GM18505 (cell line): ENCODE results near the gene PRKCA.
"Not testable (repeated sequence)": the region's sequence is repeated elsewhere in the genome, so short reads cannot be mapped to it uniquely, and the experiment has no call there.

Source experiments
- ATAC-seq: cut with Tn5 transposase; IDR thresholded peaks from one replicate; pipeline ENCODE4 v1.9.1; 2021; ENCODE audit not compliant: unreplicated experiment
- POLR2A ChIP-seq: IDR thresholded peaks from 4 replicates; pipeline ENCODE4 v1.6.1; 2011; ENCODE audit warnings: borderline replicate concordance; ENCODE audit not compliant: insufficient read depth, insufficient read length; ENCODE audit errors: extremely low read depth

PRKCA gene

DNA sequence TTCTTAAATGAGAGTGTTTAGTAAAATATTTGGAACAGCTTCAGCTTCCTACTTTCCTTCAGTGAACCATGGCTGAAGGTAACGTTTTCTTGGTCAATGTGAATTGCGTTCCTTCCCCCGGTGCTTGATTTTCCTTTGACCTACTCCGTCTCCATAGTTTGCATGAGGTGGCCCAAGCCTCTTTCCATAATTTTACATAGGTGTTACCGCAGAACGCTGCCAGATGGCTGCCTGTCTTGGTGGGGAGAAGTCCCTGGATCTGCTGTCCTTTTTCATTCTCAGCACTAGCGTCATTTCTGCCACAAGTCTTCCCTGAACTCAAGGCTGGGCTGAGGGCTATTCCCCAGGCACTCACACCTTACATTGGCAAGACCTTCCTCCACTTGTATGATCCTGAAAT is 178.4 kb downstream of the PRKCA start:
- TF ChIP-seq POLR2A, result no peak
- ATAC-seq, result no peak

DNA sequence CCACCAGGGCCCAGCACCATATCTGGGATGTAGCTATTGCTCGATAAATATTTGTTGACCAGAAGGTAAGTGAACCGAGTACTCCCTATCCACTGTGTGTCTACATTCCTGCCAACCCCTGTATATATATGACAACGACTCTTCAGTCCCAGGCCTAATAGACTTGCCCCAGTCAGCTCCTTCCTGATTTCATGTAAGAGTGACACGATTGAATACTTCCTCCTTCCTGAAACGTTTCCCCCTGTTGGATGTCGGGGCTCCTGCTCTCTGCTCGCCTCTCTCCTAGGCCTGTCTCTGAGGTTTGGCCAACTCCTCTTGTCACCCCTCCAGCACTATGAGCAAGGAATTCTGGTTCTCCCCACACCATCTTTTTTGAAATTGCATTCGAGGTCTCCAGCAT is 178.9 kb downstream of the PRKCA start:
- no peak for ATAC-seq
- no peak for TF ChIP-seq POLR2A

GRCh38 chr17:66483906-66484305 is 181.5 kb downstream of the PRKCA start:
- TF ChIP-seq POLR2A, result no peak
- ATAC-seq, result no peak

DNA sequence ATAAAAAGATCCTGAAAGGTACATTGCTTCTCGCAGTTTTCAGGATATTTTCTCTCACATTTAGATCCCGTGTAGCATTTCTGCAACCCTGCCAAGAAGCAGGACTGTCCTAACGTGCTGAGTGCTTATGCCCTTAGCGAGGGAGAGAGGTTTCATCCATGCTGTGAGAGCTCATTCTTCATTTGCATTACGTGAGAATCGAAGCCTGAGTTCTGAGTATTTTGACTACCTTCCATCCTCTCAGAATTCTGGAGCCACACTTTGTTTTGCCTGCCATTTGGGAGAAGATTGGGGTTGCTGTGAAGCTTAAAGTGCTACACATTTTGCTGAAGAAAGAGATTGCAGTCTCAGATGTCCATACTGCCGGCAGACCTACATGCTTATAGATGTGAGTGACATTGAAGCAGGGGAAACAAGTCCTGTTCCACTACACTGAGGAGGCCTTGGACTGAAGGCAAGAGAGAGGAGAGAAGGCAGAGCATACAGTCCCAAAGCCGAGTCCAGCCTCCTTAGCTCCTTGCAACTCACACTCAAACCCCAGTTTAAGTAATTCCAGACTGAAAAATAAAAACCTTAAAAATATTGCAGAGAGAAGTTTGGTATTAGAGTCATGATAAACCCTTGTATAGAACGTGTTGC is 183.0 kb downstream of the PRKCA start:
- no peak for ATAC-seq
- TF ChIP-seq POLR2A, result no peak

GRCh38 chr17:66487121-66487520 is 184.7 kb downstream of the PRKCA start:
- ATAC-seq, result no peak
- no peak for TF ChIP-seq POLR2A

DNA sequence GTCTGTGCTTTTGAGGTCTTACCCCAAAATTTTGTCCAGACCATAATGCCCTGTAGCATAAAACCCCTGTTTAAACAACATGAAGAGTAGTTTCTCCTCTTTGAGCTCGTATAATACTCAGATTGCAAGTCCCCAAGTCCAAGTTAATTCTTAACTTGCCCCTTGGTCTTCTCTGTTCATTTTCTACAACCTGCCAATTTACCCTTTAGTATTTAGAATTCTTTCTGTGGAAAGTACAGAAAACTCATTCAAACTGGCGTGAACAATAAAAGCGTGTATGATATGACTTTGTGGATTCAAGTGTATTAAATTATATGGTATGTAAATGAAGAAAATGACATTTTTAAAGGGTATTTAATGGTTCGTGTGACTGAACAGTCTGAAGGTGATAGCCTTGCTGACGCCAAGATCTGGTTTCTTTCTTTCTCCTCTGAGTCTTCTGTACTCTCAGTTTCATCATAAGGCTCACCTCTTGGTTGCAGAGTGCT is 185.6 kb downstream of the PRKCA start:
- TF ChIP-seq POLR2A, result no peak

GRCh38 chr17:66488864-66489263 is 186.5 kb downstream of the PRKCA start:
- ATAC-seq, result no peak
- no peak for TF ChIP-seq POLR2A

More for the DNA sequence above, 185.6 kb downstream of the PRKCA start:
- ATAC-seq, result no peak

- not testable (repeated sequence) for ATAC-seq
Measured at GRCh38 chr17:66489576-66489975, 187.2 kb downstream of the PRKCA start.

GRCh38 chr17:66491213-66491612 is 188.8 kb downstream of the PRKCA start:
- no peak for TF ChIP-seq POLR2A
- no peak for ATAC-seq

GRCh38 chr17:66491665-66492064 is 189.3 kb downstream of the PRKCA start:
- ATAC-seq, result no peak
- no peak for TF ChIP-seq POLR2A

DNA sequence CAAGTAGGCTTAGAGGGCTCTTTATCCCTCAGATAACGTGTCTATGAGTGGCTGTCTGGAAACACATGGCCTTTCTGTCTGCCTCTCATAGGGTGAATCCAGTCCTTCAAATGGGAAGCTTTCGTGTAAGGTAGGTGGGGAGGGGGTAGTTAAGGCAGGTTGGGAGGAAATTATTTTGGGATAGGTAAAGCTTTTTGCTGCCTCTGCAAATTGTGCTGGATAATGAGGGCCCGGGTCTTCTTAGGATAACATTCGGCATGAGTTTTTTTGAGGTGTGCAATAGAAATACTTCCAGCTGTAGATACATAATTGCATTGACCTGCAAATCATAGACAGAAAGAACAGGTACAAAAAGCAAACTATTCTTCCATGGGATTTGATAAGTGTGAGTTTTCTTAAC is 189.7 kb downstream of the PRKCA start:
- TF ChIP-seq POLR2A, result no peak
- ATAC-seq, result no peak

- ATAC-seq, result no peak
- no peak for TF ChIP-seq POLR2A
Measured at GRCh38 chr17:66492561-66493005, 190.2 kb downstream of the PRKCA start.

- ATAC-seq, result no peak
- no peak for TF ChIP-seq POLR2A
Measured at GRCh38 chr17:66493283-66494019, 191.0 kb downstream of the PRKCA start.

DNA sequence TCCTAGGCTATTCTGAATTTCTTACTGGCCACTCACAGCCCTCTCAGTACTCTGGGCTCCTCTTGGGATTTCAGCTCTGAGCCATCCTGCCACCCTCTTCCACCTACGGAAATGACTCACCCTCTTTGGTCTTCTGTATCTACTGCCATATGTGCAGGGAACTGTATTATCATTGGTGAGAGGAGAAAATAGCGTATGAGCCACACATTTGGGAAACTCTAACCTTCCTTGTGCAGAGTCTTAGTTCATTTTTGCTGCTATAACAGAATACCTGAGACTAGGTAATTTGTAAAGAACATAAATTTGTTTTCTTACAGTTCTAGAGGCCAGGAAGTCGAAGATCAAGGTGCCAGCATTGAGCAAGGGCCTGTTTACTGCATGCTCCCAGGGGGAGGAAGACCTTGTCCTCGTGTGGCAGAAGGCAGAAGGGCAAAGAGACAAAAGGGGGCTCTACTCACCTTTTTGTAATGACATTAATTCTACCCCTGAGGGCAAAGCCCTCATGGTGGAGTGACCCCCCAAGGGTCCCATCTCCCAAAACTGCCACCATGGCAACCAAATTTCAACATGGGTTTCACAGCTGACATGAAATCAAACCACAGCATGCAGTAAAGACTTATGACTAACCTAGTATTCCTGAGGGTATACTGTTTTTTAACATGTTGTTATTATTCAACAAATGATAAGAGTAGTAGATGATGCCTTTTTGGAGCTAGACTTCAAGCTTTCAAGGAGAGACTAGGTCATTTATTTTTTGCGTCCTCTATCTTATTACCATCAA is 191.8 kb downstream of the PRKCA start:
- no peak for ATAC-seq
- TF ChIP-seq POLR2A, result no peak

GRCh38 chr17:66495035-66495434 is 192.6 kb downstream of the PRKCA start:
- no peak for ATAC-seq
- TF ChIP-seq POLR2A, result no peak
